Measurements from ENCODE around the gene CCDC74A.
A peak's percentile ranks its signal among the peaks of the same experiment; 100 is the strongest.
"Not testable (repeated sequence)": the region's sequence is repeated elsewhere in the genome, so short reads cannot be mapped to it uniquely, and the experiment has no call there.

The CCDC74A gene

GRCh38 chr2:131527131-131528001 lies at the start of gene CCDC74A:
TSS of gene CCDC74A (plus strand) at chr2:131527888. CDS start at chr2:131527971, 83 bp downstream.
- peak within 1 kb of the TSS; percentile 60; the same call in 1 of the 2 replicates for H3K9ac ChIP-seq

DNA sequence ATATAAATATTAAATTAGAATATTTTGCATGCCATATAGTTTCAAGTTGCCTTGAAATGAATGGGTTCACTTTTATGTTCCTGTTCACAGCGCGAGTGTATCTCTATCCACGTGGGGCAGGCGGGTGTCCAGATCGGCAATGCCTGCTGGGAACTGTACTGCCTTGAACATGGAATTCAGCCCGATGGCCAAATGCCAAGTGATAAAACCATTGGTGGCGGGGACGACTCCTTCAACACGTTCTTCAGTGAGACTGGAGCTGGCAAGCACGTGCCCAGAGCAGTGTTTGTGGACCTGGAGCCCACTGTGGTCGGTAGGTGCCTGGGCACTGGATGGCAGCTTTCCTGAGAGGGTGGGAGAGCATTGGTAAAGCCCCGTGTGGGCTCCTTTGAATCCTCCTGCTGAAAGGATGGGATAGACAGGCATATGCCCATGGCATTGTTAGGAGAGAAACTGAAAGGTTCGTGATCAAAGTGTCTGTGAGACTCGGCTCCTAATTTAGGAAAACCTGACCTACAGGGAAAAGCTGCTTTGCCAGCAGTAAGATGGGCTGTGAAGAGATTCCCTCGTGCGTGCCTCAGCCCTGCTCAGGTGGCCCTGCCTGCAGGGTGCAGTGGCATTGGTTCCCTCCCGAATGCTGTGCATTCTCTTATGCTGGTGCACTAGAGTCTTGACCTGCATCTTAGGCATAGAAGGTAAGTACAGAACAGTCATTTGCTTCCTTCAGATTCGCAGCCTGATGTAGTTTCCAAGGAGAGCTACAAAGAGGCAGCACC lies 49.4 kb upstream of the CCDC74A start:
- not testable (repeated sequence) for H3K27me3 ChIP-seq (ENCODE audit: insufficient read depth, low read depth); H3K4me1 ChIP-seq (ENCODE audit: low read depth, poor library complexity, severe bottlenecking); H3K9ac ChIP-seq; H3K36me3 ChIP-seq (ENCODE audit: insufficient read depth); H2AFZ ChIP-seq (ENCODE audit: low read depth); H3K27ac ChIP-seq; H4K20me1 ChIP-seq (ENCODE audit: insufficient read depth); H3K79me2 ChIP-seq (ENCODE audit: insufficient read depth, low read depth); H3K4me2 ChIP-seq; H3K4me3 ChIP-seq (IDR thresholded peaks at IDR 0.05; ENCODE audit: insufficient read depth, low read depth, low read length)

More at GRCh38 chr2:131527131-131528001, at the start of gene CCDC74A:
- not testable (repeated sequence) for H3K27me3 ChIP-seq (ENCODE audit: insufficient read depth, low read depth); H3K36me3 ChIP-seq (ENCODE audit: insufficient read depth); H3K79me2 ChIP-seq (ENCODE audit: insufficient read depth, low read depth); H3K4me3 ChIP-seq (IDR thresholded peaks at IDR 0.05; ENCODE audit: insufficient read depth, low read depth, low read length); H4K20me1 ChIP-seq (ENCODE audit: insufficient read depth)
- H3K4me2 ChIP-seq, result peak within 1 kb of the TSS; percentile 33
- H2AFZ ChIP-seq (ENCODE audit: low read depth), result peak within 1 kb of the TSS; percentile 67
- peaks cover 16% of the 10 kb centered on the region for H3K4me1 ChIP-seq (ENCODE audit: low read depth, poor library complexity, severe bottlenecking)
- H3K27ac ChIP-seq, result peak within 1 kb of the TSS; percentile 64

DNA sequence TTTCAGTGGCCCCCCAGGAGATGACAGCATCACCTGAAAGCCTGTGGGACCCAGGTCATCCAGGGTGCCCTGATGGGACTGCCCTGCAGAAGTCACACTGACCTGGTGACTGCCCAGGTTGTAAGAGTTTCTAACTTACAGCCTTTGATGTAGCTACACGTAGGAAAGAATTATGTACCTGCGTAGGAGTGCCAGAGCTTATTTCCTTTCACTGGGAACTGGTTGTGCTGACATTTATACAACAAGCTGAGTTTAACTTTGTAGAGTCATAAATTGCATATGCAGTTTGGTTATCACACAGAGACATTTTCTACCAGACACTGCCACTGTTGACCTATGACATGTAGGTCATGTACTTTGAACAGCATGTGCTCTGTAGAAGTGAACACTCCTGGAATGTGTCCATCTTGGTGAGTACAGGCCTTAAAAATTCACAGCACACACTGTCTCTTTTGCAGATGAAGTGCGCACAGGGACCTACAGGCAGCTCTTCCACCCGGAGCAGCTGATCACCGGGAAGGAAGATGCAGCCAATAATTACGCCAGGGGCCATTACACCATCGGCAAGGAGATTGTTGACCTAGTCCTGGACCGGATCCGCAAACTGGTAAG lies 48.7 kb upstream of the CCDC74A start:
- not testable (repeated sequence) for H3K79me2 ChIP-seq (ENCODE audit: insufficient read depth, low read depth); H2AFZ ChIP-seq (ENCODE audit: low read depth); H3K36me3 ChIP-seq (ENCODE audit: insufficient read depth); H4K20me1 ChIP-seq (ENCODE audit: insufficient read depth); H3K27me3 ChIP-seq (ENCODE audit: insufficient read depth, low read depth); H3K27ac ChIP-seq; H3K4me2 ChIP-seq; H3K4me3 ChIP-seq (IDR thresholded peaks at IDR 0.05; ENCODE audit: insufficient read depth, low read depth, low read length); H3K9ac ChIP-seq; H3K4me1 ChIP-seq (ENCODE audit: low read depth, poor library complexity, severe bottlenecking)

- H3K36me3 ChIP-seq (ENCODE audit: insufficient read depth); H4K20me1 ChIP-seq (ENCODE audit: insufficient read depth); H2AFZ ChIP-seq (ENCODE audit: low read depth); H3K4me1 ChIP-seq (ENCODE audit: low read depth, poor library complexity, severe bottlenecking); H3K79me2 ChIP-seq (ENCODE audit: insufficient read depth, low read depth); H3K27ac ChIP-seq; H3K4me3 ChIP-seq (IDR thresholded peaks at IDR 0.05; ENCODE audit: insufficient read depth, low read depth, low read length); H3K4me2 ChIP-seq; H3K9ac ChIP-seq; H3K27me3 ChIP-seq (ENCODE audit: insufficient read depth, low read depth): not testable (repeated sequence)
These were observed 47.3 kb upstream of the CCDC74A start for GRCh38 chr2:131480351-131480750.

GRCh38 chr2:131482506-131483155 lies 45.1 kb upstream of the CCDC74A start:
- not testable (repeated sequence) for H3K4me2 ChIP-seq; H3K4me1 ChIP-seq (ENCODE audit: low read depth, poor library complexity, severe bottlenecking); H2AFZ ChIP-seq (ENCODE audit: low read depth); H3K27me3 ChIP-seq (ENCODE audit: insufficient read depth, low read depth); H3K9ac ChIP-seq; H3K79me2 ChIP-seq (ENCODE audit: insufficient read depth, low read depth); H3K4me3 ChIP-seq (IDR thresholded peaks at IDR 0.05; ENCODE audit: insufficient read depth, low read depth, low read length); H3K36me3 ChIP-seq (ENCODE audit: insufficient read depth); H3K27ac ChIP-seq; H4K20me1 ChIP-seq (ENCODE audit: insufficient read depth)

DNA sequence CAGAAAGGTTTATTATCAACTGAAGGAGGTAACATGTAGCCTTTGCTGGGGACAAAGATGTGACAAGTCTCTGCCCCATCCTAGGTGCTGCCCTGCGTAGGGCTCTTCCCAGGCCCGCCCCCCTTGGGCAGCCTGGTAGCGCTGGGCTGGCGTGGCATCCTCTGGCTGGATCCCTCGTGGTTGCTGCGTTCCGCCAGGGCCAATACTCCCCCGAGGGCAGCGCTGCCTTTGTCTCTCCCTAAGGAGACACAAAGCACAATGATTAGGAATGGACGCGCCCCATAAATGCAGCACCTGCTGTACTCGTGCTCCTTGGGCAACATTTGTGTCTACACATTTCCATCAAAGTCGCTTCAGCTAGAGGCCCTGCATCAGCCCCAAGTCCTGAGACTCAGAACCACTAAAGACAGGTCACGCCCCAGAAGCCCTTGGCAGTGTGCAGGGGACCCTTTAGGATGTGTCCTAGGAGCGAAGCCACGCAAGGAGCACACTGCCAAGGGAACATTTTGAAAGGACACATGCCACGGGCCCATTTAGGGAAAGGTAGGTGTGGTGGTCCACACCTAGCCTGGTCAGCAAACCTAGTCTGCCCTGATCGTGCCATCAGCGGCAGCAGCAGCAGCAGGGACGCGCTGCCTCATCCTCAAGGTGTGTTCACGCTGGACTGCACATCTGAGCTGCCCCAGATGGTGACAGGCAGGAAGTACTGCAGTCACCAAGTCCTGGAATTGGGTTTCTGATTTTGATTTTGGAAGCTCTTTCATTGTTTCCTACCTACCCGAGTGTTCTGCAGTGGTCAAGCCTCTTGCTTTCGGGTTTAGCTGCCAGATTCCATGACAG lies 43.5 kb upstream of the CCDC74A start:
- H3K4me1 ChIP-seq (ENCODE audit: low read depth, poor library complexity, severe bottlenecking); H2AFZ ChIP-seq (ENCODE audit: low read depth); H3K4me2 ChIP-seq; H3K27ac ChIP-seq; H3K36me3 ChIP-seq (ENCODE audit: insufficient read depth); H3K27me3 ChIP-seq (ENCODE audit: insufficient read depth, low read depth); H3K9ac ChIP-seq; H3K4me3 ChIP-seq (IDR thresholded peaks at IDR 0.05; ENCODE audit: insufficient read depth, low read depth, low read length); H4K20me1 ChIP-seq (ENCODE audit: insufficient read depth): not testable (repeated sequence)
- H3K79me2 ChIP-seq (ENCODE audit: insufficient read depth, low read depth), result peaks cover 12% of the 10 kb centered on the region; the same call in 1 of the 2 replicates

DNA sequence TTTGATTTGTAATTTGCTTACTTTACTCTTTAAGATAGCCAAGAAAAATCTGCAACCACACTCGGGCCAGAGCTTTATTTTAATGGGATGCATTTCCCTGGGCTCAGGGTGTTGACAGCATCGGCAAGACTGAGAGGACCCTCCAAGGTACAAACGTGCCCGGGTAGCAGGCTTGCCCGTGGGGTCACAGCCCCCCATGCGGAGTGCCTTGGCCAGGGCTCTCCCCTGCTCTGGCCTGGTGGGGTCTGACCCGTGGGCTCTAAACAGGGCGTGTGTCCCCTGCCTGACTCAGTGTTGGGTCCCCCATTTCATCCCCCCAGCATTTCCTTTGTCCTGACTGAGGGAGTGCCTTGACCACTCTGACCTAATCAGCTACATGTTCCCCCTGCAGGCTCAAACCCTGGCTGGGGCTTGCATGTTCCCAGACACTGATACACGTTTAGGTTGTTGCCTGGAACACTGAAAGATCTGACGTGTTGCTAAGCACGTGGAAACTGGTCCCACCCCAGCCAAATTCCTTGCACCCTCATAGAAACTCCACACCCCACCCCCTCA lies 42.7 kb upstream of the CCDC74A start:
- not testable (repeated sequence) for H2AFZ ChIP-seq (ENCODE audit: low read depth); H3K4me1 ChIP-seq (ENCODE audit: low read depth, poor library complexity, severe bottlenecking); H3K4me3 ChIP-seq (IDR thresholded peaks at IDR 0.05; ENCODE audit: insufficient read depth, low read depth, low read length); H3K27me3 ChIP-seq (ENCODE audit: insufficient read depth, low read depth); H4K20me1 ChIP-seq (ENCODE audit: insufficient read depth); H3K4me2 ChIP-seq; H3K36me3 ChIP-seq (ENCODE audit: insufficient read depth); H3K9ac ChIP-seq; H3K27ac ChIP-seq
- H3K79me2 ChIP-seq (ENCODE audit: insufficient read depth, low read depth), result peaks cover 20% of the 10 kb centered on the region

- H3K27me3 ChIP-seq (ENCODE audit: insufficient read depth, low read depth); H2AFZ ChIP-seq (ENCODE audit: low read depth); H3K27ac ChIP-seq; H3K4me2 ChIP-seq; H3K4me3 ChIP-seq (IDR thresholded peaks at IDR 0.05; ENCODE audit: insufficient read depth, low read depth, low read length); H3K36me3 ChIP-seq (ENCODE audit: insufficient read depth); H3K9ac ChIP-seq; H4K20me1 ChIP-seq (ENCODE audit: insufficient read depth); H3K4me1 ChIP-seq (ENCODE audit: low read depth, poor library complexity, severe bottlenecking): not testable (repeated sequence)
- H3K79me2 ChIP-seq (ENCODE audit: insufficient read depth, low read depth), result peaks cover 33% of the 10 kb centered on the region
These were observed 41.3 kb upstream of the CCDC74A start for GRCh38 chr2:131486201-131486902.

Measured in KMS-11 (cell line).